Measurements from ENCODE around the gene IL4. TPM values are rescaled to one million over a fixed set of nuclear protein-coding genes. Genes with fewer than 3 reads are reported as not detected.

The IL4 gene
- total and polyA plus RNA-seq, 2 of the 13 experiments (the other 11 are each of a cell fraction or from before 2014, with no cell fraction given): not detected

- TF ChIP-seq HMGXB3 (CRISPR knock-in tag; IDR thresholded peaks at IDR 0.05; ENCODE audit: borderline replicate concordance) (no peak), PAF1 (CRISPR knock-in tag; IDR thresholded peaks at IDR 0.05) (no peak), ATF5 (CRISPR knock-in tag; IDR thresholded peaks at IDR 0.05; ENCODE audit: low read depth) (no peak)
Measured at GRCh38 chr5:132687995-132688394, 14.2 kb downstream of the IL4 start (continued).

GRCh38 chr5:132688536-132689339, 14.9 kb downstream of the IL4 start:
- Histone ChIP-seq H4K20me1 (ENCODE audit: insufficient read depth, low read length) (no peaks in the 10 kb centered on the region), H3K27me3 (ENCODE audit: control insufficient read depth in 1 of 2, insufficient read depth in 2 of 2, low read length in 2 of 2) (no peaks in the 10 kb centered on the region), H3K4me2 (ENCODE audit: low read depth, low read length) (no peak overlapping the region), H3K79me2 (ENCODE audit: insufficient read depth, low read length) (no peaks in the 10 kb centered on the region), H3K4me1 (ENCODE audit: insufficient read depth, low read length) (no peaks in the 10 kb centered on the region), H3K4me3 (replicated peaks in 1 of 3; ENCODE audit: insufficient read depth in 1 of 3, low read depth in 2 of 3, low read length in 3 of 3) (no peak overlapping the region), H3K9me3 (ENCODE audit: low read length) (no peaks in the 10 kb centered on the region), H3K9ac (ENCODE audit: insufficient read depth, low read depth, low read length) (no peak overlapping the region), H2AFZ (ENCODE audit: low read length) (no peak overlapping the region), H3K36me3 (replicated peaks in 1 of 2; ENCODE audit: control insufficient read depth in 1 of 2, insufficient read depth in 2 of 2, low read length in 2 of 2) (no peaks in the 10 kb centered on the region), H3K27ac (ENCODE audit: extremely low read length, insufficient read depth, low read length) (no peak overlapping the region)
- in situ Hi-C loops (cut with HindIII; ENCODE audit: extremely low pct_ligation_motif_present, low pct_unique_long_range_greater_than_20kb): no loop called here
- CTCF ChIA-PET (ENCODE audit: low intra/inter-chr PET ratio, low total read pairs): no interaction called here
- FAIRE-seq (no peak), ATAC-seq (no peak), DNase-seq (ENCODE audit: low spot score) (no peak)
- WGBS (ENCODE audit: low lambda C conversion rate): 72% methylated on average over 7 of the region's 7 CpGs
- BruUV-seq (replicated peaks): no TSS peak
- intact Hi-C loops (cut with micrococcal nuclease; ENCODE audit: unreplicated experiment): no loop called here
- POLR2A ChIA-PET: no interaction called here
- no peak for TF ChIP-seq ZIK1 (CRISPR knock-in tag; IDR thresholded peaks at IDR 0.05; ENCODE audit: borderline replicate concordance, low read depth)
- TF ChIP-seq ZNF431 (CRISPR knock-in tag; IDR thresholded peaks at IDR 0.05; ENCODE audit: borderline replicate concordance, low read depth): no peak
- no peak for TF ChIP-seq GPN1 (CRISPR knock-in tag; IDR thresholded peaks at IDR 0.05; ENCODE audit: borderline replicate concordance)
- TF ChIP-seq PCBP1 (IDR thresholded peaks at IDR 0.05; ENCODE audit: borderline replicate concordance, low read depth, low read length): no peak
- TF ChIP-seq FOXP1 (IDR thresholded peaks at IDR 0.05): no peak
- no peak for TF ChIP-seq FOXP1 (CRISPR knock-in tag; IDR thresholded peaks at IDR 0.05)
- no peak for TF ChIP-seq AGO1 (IDR thresholded peaks at IDR 0.05; ENCODE audit: low read depth, low read length, poor library complexity, severe bottlenecking)
- no peak for TF ChIP-seq ZNF550 (CRISPR knock-in tag; IDR thresholded peaks at IDR 0.05; ENCODE audit: borderline replicate concordance)
- no peak for TF ChIP-seq GLI4 (CRISPR knock-in tag; IDR thresholded peaks at IDR 0.05; ENCODE audit: borderline replicate concordance)
- TF ChIP-seq SNAI1 (CRISPR knock-in tag; IDR thresholded peaks at IDR 0.05; ENCODE audit: borderline replicate concordance): no peak
- TF ChIP-seq KLF6 (CRISPR knock-in tag; IDR thresholded peaks at IDR 0.05): no peak
- no peak for TF ChIP-seq ZNF614 (CRISPR knock-in tag; IDR thresholded peaks at IDR 0.05; ENCODE audit: borderline replicate concordance)
- no peak for TF ChIP-seq PRPF4 (IDR thresholded peaks at IDR 0.05; ENCODE audit: low read depth, low read length, poor library complexity, severe bottlenecking)
- no peak for TF ChIP-seq ZNF780A (CRISPR knock-in tag; IDR thresholded peaks at IDR 0.05)

All from HepG2 (cell line).